Activated CD8-positive, alpha-beta memory T cell treated with anti-CD3 and anti-CD28 coated beads for 24 hours (primary cell): ENCODE measurements around the gene GALNT13.

Experiments
- DNase-seq: peaks from one replicate; pipeline ENCODE4 v3.0.0-alpha.2; 2020

The GALNT13 gene

DNA sequence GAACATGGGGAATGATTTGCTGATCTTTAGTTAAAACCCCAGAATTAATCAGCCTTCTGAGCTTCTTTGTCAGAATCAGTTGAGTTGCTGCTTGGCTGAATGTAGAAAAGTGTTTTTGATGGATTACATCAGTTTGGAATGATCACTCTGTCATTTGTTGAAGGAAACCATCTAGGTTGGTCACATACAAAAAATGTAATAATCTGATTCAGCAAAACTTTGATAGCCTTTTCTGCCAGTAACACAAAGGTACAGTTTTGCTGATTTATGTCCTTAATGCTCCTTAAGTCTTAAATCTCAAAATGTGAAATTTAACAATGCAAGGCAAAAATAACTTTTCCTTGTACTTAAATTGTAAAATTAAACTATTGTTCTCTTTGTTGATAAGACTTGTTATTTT, 74.3 kb downstream of the GALNT13 start:
- no peak for DNase-seq

- no peak for DNase-seq
Measured at GRCh38 chr2:153953761-153954160, 82.0 kb downstream of the GALNT13 start.

GRCh38 chr2:153963256-153963655, 91.5 kb downstream of the GALNT13 start:
- no peak for DNase-seq

DNA sequence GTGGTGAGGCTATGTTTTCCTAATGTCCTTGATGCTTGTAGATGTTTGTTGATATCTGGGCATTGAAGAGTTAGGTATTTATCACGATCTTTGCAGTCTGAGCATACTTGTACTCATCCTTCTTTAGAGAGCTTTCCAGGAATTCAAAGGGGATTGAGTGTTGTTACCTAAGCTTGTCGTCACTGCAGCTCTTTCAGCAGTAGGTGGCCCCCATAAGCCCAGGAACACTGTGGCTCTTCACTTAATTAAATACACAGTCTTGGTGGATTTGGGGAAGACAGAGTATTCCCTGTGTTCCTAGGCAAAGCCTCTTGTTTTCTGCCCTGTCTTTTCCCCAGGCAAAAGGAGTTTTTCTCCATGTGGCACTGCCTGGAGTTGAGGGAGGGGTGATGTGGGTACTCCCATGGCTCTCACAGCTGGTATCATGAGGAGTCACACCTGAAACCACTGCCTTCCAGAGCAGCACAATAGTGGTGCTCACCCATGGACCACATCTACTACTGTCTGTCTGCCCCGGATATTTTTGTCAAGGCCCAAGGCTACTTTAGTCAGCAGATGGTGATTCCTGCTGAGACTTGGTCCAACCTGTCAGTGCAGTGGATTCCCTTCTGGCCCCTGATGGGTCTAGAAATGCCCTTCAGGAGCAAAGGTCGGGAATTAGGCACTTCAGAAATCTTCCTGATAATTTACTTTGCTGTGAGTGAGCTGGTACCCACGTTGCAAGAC, 95.7 kb downstream of the GALNT13 start:
- DNase-seq: no peak

DNA sequence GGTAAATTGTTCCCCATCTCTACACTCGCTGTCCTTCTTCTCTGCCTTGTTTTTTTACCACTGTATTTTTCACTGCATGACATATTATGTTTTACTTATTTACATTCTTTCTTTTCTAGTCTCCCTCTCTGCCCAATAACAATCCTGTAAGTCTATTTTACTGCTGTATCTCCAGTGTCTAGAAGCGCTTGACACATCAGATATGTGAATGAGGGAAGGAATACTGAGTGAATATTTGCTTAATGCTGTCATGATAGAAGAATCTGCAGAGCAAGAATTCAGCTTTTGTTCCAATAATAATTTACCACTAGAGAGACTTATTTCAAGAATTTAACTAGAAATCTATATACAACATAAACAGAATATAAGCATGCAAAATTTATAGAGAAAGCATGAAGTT, 99.5 kb downstream of the GALNT13 start:
- DNase-seq: no peak

DNA sequence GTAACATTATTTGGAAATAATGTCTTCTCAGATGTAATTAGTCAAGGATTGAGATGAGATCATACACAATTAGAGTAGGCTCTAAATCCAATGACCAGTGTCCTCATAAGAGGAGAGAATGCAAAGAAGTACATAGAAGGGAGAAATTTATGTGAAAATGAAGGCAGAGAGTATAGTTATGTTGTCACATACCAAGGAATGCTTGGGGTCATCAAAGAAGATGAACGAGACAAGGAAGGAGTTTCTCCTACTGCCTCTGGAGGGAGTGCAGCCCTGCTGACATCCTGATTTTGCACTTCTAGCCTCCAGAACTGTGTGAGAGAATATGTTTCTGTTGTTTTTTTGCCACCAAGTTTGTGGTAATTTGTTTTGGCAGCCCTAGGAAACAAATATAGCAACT, 100.1 kb downstream of the GALNT13 start:
- DNase-seq: no peak

DNA sequence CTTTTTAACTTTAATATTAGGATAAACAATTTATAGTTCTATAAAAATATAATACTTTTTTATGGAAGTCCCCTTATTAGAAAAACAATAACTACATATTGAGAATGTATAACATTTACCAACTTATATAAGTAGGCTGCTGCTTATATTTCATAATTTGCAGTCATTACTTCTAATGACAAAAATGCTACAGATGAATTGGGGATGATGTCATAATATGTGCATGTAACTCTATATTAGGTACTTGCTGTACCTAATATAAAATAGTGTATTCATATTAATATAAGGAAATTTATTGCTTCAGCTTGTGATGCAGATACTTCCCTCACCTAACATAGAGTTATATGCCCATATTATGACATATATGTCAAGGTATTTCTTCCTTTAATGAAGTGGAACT, 100.7 kb downstream of the GALNT13 start:
- no peak for DNase-seq

DNA sequence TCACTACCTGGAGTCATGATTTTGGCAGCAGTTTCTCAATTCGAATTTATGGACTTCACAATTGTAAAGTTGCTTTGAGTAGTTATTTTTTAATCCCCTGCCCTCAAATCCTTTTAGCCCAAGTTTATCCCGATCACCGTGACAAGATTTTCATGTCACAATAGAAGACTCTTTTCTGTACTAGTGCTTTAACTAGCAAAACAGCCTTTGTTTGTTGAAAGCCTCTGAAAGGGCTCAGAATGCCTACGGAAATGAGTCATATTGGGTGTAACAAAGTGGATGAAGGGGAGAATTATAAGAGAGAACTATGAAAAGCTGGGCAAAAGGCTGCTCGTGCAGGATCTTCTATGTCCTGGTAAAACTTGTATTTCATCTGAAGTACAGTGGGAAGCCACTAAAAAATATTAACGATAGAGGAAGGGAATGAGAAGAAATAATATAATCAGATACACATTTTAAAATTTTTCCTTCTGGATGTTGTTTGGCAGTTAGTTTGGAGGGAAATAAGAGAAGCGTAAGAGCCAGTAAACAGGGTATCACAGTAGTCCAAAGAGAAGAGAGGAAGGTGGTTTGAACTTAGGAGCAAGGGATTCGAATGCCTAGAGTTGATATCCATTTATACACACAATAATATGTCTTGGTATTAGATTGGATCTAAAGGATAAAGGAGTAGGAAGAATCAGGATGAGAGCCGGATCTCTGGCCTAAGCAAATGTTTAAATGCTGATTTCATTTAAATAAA, 114.9 kb downstream of the GALNT13 start:
- no peak for DNase-seq

DNA sequence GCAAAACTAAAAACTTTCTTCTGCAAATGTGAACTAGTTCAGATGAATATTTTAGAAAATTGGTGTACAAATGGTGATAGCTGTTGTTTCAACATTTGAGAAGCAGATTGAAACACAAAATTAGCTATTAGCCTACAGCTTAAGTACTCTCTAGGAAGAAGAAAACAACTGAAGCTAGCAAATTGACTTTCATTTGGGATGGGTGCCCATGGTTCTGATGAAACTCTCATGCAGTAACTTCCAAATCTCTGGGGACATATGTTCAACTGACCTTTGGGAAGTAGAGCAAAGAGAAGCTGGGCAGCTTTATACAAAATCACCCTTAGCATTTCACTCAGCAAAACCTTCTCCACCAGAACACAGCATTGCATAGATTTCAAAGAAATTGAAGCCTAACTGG, 119.0 kb downstream of the GALNT13 start:
- no peak for DNase-seq

GRCh38 chr2:154013514-154013913, 141.8 kb downstream of the GALNT13 start:
- DNase-seq: no peak

DNA sequence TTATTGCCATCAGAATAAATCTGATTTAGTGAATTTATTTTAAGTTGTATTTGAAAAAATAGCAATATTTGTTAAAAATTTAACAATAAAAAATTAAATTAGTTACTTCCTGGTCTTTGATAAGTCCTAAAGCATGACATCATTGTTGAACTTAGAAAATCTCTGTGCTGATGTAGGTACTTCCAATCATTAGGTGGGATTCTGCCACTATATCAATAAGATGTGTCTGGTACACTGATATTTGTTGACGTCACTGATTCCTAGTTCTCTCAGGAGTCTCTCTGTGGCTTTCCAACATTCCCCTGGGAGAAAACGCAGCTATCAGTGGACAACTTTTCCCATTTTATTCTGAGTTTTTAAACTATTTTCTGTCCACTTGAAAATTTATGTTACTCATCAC, 143.5 kb downstream of the GALNT13 start:
- no peak for DNase-seq

GRCh38 chr2:154029504-154029903, 157.8 kb downstream of the GALNT13 start:
- no peak for DNase-seq

- no peak for DNase-seq
Measured at GRCh38 chr2:154032220-154032619, 160.5 kb downstream of the GALNT13 start.

DNA sequence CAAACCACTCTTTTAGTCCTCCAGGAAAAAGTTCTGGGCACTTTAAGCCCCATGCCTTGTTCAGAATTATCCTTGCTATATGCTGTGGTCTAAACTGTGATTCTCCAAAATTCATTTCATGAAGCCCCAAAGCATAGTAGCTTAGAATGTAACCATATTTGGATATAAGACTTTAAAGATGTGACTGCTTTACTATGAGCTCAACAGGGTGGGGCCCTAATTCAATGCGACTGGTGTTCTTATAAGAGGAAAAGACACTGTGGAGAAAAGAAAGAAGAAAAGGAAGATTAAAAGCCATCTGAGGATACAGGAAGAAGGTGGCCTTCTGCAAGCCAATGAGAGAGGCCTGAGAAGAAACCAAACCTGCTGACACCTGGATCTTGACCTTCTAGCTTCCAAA, 174.8 kb downstream of the GALNT13 start:
- no peak for DNase-seq

- DNase-seq: no peak
Measured at GRCh38 chr2:154048905-154049304, 177.2 kb downstream of the GALNT13 start.

- DNase-seq: no peak
Measured at GRCh38 chr2:154049561-154049960, 177.8 kb downstream of the GALNT13 start.

DNA sequence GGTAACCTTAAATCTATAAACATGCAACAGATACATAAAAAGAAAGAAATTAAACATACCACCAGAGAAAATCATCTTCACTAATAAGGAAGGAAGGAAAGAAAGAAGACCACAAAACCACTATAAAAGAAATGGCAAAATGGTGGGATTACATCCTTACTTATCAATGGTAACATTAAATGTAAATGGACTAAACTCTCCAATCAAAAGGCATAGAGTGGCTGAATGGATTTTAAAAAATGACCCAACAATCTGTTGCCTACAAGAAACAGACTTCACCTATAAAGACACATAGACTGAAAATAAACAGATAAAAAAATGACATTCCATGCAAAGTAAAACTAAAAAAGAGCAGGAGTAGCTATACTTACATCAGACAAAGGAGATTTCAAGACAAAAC, 195.4 kb downstream of the GALNT13 start:
- DNase-seq: no peak

DNA sequence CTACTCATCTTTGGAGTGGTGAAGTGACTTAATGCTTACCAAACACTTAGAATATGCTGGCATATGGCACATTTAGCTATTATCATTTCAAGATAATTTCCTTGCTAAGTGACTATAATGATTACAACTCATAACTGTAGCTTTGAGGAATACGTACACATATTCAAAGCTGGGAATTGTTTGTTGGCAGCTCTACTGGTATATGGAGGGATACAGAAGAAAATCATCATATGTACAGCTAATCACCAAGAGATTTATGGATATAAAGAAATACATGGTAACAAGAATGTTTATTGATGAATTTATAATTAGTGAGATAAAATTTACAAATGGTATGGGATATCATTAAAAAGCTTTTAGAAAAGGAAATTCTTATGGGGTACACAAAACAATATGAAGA, 207.2 kb downstream of the GALNT13 start:
- no peak for DNase-seq

DNA sequence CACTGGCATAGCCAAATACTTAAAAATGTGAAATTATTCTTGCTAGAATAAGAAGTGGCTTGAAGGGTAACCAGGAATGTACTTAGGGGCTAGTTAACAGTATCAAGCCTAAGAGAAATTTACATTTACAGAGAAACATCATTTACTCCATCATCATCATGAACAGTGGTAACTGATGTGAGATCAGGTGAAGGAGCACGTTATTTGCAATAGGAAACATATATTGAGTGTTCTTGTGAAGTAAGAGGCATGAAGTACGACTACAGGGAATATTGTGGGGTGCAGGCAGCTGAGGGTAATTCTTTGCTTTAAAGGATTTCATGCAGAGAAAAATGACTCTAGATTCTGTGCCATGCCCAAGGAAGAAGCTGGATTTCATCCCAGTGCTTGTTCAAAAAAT, 220.8 kb downstream of the GALNT13 start:
- no peak for DNase-seq

DNA sequence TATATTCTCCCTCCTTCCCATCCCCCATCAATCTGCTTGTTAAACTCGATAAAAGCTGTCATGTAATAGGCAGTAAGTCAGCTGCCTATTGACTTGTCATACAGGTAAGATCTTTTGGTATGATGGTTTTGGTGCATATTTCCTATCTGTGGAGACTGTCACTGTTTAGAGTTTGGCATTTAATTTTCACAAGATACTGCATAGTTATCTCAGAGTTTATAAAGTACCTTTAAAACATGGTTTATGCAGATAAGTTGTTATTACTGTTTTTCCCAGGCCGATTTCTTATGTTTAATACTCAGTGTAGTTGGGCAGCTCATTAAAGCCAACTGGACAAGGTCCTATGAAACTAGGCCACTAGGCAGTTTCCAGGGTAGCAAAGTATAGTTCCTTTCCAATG, 222.1 kb downstream of the GALNT13 start:
- DNase-seq: no peak

DNA sequence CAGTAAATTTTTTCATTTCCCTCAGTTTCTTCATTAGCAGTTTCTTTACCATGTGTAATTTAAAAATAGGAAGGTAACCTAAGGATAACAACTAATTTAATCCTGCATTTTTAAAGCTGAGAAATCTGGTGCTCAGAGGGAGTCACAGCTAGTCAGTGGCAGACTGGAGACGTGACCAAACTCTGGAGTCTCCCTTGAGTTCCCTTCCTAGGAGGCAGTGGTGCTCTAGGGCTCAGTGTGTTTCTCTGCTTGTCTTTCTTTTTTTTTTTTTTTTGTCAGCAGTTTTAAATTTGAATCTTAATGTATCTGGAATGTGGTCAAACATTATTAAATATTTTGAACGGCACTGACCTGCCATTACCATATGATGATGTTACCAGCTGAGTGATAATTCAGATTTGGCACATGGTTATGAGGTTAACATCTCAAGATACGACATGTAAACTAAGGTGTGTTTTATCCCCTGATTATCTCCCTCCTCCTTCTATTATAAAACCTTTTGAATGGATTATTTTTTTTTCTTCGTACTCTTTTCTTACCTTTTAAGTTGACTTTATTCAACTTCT, 226.2 kb downstream of the GALNT13 start:
- DNase-seq: no peak

GRCh38 chr2:154120706-154121105, 249.0 kb downstream of the GALNT13 start:
- no peak for DNase-seq

- no peak for DNase-seq
Measured at GRCh38 chr2:154125891-154126290, 254.2 kb downstream of the GALNT13 start.

GRCh38 chr2:154130821-154131220, 259.1 kb downstream of the GALNT13 start:
- no peak for DNase-seq
